HG03039 (cell line): Measurements from ENCODE around the gene CACNA1G.

Source experiments
- ATAC-seq: cut with Tn5 transposase; IDR thresholded peaks from one replicate; pipeline ENCODE4 v1.9.1; 2021; ENCODE audit warnings: mild to moderate bottlenecking, moderate library complexity; ENCODE audit not compliant: unreplicated experiment

Gene CACNA1G

GRCh38 chr17:50547035-50547735 lies 13.3 kb upstream of the CACNA1G start, which contains the start of gene SPATA20:
TSS of gene SPATA20 (plus strand) at chr17:50547174. CDS start at chr17:50547209, 35 bp downstream.
- peak; percentile 50 for ATAC-seq

GRCh38 chr17:50547736-50548083 lies 12.8 kb upstream of the CACNA1G start:
- no peak for ATAC-seq

- no peak for ATAC-seq
These were observed 11.7 kb upstream of the CACNA1G start for GRCh38 chr17:50548831-50549230.

- ATAC-seq = no peak
These were observed 11.1 kb upstream of the CACNA1G start for GRCh38 chr17:50549256-50549941.

- ATAC-seq = no peak
These were observed 10.5 kb upstream of the CACNA1G start for GRCh38 chr17:50549969-50550368.

GRCh38 chr17:50550661-50551432 lies 9.7 kb upstream of the CACNA1G start:
- no peak for ATAC-seq

GRCh38 chr17:50551433-50551815 lies 9.1 kb upstream of the CACNA1G start:
- ATAC-seq = no peak

GRCh38 chr17:50551884-50552283 lies 8.6 kb upstream of the CACNA1G start:
- no peak for ATAC-seq

- ATAC-seq = no peak
These were observed 6.3 kb upstream of the CACNA1G start for GRCh38 chr17:50554201-50554600.

- ATAC-seq = no peak
These were observed 3.7 kb upstream of the CACNA1G start for GRCh38 chr17:50556803-50557202.

GRCh38 chr17:50557630-50558029 lies 2.9 kb upstream of the CACNA1G start:
- no peak for ATAC-seq

GRCh38 chr17:50558091-50558490 lies 2.4 kb upstream of the CACNA1G start:
- ATAC-seq = no peak

- ATAC-seq = no peak
These were observed 2.0 kb upstream of the CACNA1G start for GRCh38 chr17:50558581-50558940.

GRCh38 chr17:50558941-50559614 lies 1.4 kb upstream of the CACNA1G start:
- ATAC-seq = no peak

GRCh38 chr17:50559674-50560184 lies 786 bp upstream of the CACNA1G start:
- no peak for ATAC-seq

- ATAC-seq = no peak
These were observed 623 bp downstream of the CACNA1G start for GRCh38 chr17:50560931-50561745.

- ATAC-seq = no peak
These were observed 1.2 kb downstream of the CACNA1G start for GRCh38 chr17:50561746-50562141.

- no peak for ATAC-seq
These were observed 2.0 kb downstream of the CACNA1G start for GRCh38 chr17:50562242-50563091.

GRCh38 chr17:50563092-50563511 lies 2.6 kb downstream of the CACNA1G start:
- no peak for ATAC-seq
